Measurements from ENCODE around the gene CNOT6. TPM values are rescaled to one million over a fixed set of nuclear protein-coding genes. Genes with fewer than 3 reads are reported as not detected.
A peak's percentile ranks its signal among the peaks of the same experiment; 100 is the strongest.

The CNOT6 gene
- total and polyA plus RNA-seq, 8 donors = 3.8 to 14.1 (median 5.9) TPM

DNA sequence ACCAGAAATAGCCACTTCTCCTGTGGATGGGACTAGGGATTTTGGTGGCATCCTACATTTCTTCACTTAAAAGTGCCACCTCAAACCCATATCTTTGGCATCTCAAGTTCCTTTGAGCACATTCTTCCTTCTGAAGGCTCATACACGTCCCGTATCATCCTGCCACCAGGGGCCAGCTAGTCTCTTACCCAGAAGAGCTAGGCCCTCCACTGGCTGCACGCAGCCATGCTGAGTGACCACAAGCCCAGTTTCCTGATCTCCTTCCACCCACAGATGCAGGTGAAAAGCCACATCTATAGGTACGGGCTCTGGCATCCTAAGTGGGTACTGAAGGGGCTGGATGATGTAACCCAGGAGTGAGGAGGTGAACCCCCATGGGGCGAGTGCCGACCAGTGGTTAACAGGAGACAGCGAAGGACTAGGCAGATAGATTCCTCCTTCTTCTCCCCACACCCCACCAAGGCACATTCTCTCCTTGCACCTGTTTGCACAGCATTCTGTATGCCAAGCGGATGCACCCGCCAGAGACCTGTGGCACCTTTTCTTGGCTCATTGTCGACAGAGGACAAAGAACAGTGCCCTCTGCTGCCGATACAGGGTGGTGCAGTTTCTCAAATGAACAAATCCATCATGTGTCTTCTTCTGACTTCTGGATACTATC is 111.5 kb downstream of the CNOT6 start:
- FAIRE-seq = no peak
- Histone ChIP-seq H3K27ac (no peak overlapping the region), H3K4me3 (no peak overlapping the region), H3K36me3 (no peaks in the 10 kb centered on the region), H3K4me1 (no peaks in the 10 kb centered on the region), H3K9me3 (no peaks in the 10 kb centered on the region), H3K27me3 (no peaks in the 10 kb centered on the region)
- TF ChIP-seq, protein P1, sequence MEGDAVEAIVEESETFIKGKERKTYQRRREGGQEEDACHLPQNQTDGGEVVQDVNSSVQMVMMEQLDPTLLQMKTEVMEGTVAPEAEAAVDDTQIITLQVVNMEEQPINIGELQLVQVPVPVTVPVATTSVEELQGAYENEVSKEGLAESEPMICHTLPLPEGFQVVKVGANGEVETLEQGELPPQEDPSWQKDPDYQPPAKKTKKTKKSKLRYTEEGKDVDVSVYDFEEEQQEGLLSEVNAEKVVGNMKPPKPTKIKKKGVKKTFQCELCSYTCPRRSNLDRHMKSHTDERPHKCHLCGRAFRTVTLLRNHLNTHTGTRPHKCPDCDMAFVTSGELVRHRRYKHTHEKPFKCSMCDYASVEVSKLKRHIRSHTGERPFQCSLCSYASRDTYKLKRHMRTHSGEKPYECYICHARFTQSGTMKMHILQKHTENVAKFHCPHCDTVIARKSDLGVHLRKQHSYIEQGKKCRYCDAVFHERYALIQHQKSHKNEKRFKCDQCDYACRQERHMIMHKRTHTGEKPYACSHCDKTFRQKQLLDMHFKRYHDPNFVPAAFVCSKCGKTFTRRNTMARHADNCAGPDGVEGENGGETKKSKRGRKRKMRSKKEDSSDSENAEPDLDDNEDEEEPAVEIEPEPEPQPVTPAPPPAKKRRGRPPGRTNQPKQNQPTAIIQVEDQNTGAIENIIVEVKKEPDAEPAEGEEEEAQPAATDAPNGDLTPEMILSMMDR (IDR thresholded peaks at IDR 0.05) = peak; percentile 66 to 83 (median 78)
- 51 to 53% methylated on average over 11 of the region's 11 CpGs for WGBS, 2 donors
- intact Hi-C loops (cut with DNase I) = no loop called here
- peak; percentile 44 to 84 (median 71) for DNase-seq
- peak; percentile 56 to 94 (median 84) for ATAC-seq

DNA sequence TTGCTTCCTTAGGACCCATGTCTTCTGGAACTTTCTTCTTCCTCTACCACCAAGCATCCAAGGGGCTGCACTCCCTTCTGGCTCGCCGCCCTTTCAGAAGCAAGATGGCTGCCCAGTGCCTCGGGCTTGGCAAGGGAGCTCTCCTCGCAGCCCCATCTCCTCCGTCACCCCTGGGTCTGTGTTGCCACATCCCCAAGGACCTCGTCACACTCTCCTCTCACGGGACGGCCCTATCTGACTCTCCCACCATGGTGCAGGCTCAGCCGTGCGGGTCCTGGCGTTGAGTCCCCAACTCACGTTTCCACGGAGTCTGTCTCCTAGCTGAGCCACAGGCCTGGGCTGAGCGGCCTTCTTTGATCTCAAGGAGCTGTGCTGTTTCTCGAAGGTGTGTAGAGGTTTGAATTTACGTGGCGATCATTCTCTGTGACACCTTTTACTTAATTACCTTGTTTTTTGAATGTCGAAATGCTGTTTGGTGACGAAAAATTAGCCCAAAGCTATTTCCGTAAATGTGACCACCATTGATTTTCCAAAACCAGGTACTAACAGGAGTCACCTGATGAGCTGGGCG is 112.1 kb downstream of the CNOT6 start:
- no peak overlapping the region for H3K27ac ChIP-seq
- DNase-seq = peak in 2 of 6 donors; percentile 50 to 64
- 54 to 60% methylated on average over 21 of the region's 21 CpGs for WGBS, 2 donors

DNA sequence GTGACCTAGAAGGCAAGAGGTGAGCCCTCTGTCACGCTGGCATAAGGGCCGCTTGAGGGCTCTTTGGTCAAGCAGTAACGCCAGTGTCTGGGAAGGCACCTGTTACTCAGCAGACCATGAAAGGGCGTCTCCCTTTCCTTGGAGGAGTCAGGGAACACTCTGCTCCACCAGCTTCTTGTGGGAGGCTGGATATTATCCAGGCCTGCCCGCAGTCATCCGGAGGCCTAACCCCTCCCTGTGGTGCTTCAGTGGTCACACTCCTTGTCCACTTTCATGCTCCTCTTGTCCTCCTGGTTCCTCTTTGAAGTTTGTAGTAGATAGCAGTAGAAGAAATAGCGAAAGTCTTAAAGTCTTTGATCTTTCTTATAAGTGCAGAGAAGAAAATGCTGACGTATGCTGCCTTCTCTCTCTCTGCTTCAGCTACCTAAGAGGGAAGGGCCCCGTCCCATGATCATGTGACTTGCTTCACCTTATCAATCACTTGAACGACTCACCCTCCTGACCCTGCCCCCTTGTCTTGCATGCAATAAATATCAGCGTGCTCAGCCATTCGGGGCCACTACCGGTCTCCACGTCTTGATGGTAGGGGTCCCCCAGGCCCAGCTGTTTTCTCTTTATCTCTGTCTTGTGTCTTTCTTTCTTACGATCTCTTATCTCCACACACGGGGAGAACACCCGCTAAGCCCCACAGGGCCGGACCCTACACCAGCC is 113.8 kb downstream of the CNOT6 start:
- FAIRE-seq = no peak
- Histone ChIP-seq H3K9me3 (no peaks in the 10 kb centered on the region), H3K36me3 (no peaks in the 10 kb centered on the region), H3K27me3 (no peaks in the 10 kb centered on the region), H3K4me3 (no peak overlapping the region), H3K4me1 (no peaks in the 10 kb centered on the region), H3K27ac (no peak overlapping the region)
- intact Hi-C loops (cut with DNase I) = no loop called here
- peak in 1 of 4 donors; percentile 43 for ATAC-seq
- TF ChIP-seq, protein P1 (IDR thresholded peaks at IDR 0.05) = no peak
- 48 to 54% methylated on average over 18 of the region's 18 CpGs for WGBS, 2 donors
- peak in 5 of 6 donors; percentile 3 to 61 (median 6) for DNase-seq

More for the DNA sequence above, 112.1 kb downstream of the CNOT6 start:
- Histone ChIP-seq H3K4me1 (no peaks in the 10 kb centered on the region), H3K4me3 (no peak overlapping the region), H3K36me3 (no peaks in the 10 kb centered on the region), H3K27me3 (no peaks in the 10 kb centered on the region), H3K9me3 (no peaks in the 10 kb centered on the region)
- intact Hi-C loops (cut with DNase I) = no loop called here
- ATAC-seq = no peak
- TF ChIP-seq, protein P1 (IDR thresholded peaks at IDR 0.05) = no peak
- no peak for FAIRE-seq

DNA sequence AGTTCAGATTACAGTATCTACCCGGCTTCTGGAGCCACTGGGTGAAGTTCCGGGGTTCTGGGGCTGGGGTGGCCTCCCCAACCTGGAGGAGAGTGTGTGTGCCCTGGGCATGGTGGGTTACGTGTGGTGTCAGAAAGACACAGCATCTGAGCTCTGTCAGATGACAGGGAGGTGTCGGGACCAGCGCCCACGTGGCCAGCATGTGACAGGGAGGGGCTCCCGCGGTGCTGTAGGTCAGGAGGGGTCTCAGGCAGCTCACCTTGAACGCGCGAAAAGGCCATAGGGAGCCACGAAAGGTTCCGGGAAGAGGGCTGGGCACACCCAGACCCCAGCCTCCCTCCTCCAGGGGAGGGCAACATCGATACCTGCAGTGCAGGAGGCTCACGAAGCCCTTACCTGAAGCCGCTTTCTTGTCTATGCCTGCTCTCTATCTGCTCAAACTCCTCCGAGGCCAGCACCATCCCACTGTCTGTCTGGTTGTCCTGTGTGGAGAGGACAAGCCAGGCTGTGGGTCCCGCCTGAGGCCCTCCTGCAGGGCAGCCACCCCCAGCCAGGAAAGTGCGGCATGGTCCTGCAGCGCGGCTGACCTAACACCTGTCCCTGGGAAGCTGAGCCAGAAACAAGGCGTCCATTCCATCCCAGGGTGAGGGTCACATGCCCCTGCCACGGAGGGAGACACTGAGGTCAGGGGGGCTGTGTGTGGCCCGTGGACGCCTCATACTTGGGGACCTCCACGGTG is 114.6 kb downstream of the CNOT6 start:
- DNase-seq (peak in 2 of 6 donors; percentile 6 to 36), FAIRE-seq (no peak), ATAC-seq (no peak)
- Histone ChIP-seq H3K27me3 (no peaks in the 10 kb centered on the region), H3K4me1 (no peaks in the 10 kb centered on the region), H3K27ac (no peak overlapping the region), H3K4me3 (no peak overlapping the region), H3K36me3 (no peaks in the 10 kb centered on the region), H3K9me3 (no peaks in the 10 kb centered on the region)
- intact Hi-C loops (cut with DNase I) = no loop called here
- TF ChIP-seq, protein P1 (IDR thresholded peaks at IDR 0.05) = no peak
- 82 to 88% methylated on average over 26 of the region's 26 CpGs for WGBS, 2 donors

Data from pancreas (tissue), 10 donors.